Peyer's patch (tissue), 4 donors: Measurements from ENCODE around the gene LCA5L.

ENCODE experiments used
- POLR2A ChIP-seq, 2 donors: fragments of 450-650 bp; IDR thresholded peaks; one replicate each; pipeline ENCODE4 v1.5.1; 2017; ENCODE audit warnings: antibody characterized with exemption in 2 of 2, mild to moderate bottlenecking in 2 of 2, moderate library complexity in 2 of 2
- TF ChIP-seq, protein P1 (sequence below), 6 experiments: fragments of 450-650 bp in 4 of 6; fragments of 200-600 bp in 2 of 6; sonication (generic) in 1 of 6; IDR thresholded peaks; one replicate each; pipeline ENCODE4 v1.5.1; 2017 to 2019; ENCODE audit warnings: antibody characterized with exemption in 6 of 6, mild to moderate bottlenecking in 3 of 6, moderate library complexity in 1 of 6

- TF ChIP-seq, protein P1, sequence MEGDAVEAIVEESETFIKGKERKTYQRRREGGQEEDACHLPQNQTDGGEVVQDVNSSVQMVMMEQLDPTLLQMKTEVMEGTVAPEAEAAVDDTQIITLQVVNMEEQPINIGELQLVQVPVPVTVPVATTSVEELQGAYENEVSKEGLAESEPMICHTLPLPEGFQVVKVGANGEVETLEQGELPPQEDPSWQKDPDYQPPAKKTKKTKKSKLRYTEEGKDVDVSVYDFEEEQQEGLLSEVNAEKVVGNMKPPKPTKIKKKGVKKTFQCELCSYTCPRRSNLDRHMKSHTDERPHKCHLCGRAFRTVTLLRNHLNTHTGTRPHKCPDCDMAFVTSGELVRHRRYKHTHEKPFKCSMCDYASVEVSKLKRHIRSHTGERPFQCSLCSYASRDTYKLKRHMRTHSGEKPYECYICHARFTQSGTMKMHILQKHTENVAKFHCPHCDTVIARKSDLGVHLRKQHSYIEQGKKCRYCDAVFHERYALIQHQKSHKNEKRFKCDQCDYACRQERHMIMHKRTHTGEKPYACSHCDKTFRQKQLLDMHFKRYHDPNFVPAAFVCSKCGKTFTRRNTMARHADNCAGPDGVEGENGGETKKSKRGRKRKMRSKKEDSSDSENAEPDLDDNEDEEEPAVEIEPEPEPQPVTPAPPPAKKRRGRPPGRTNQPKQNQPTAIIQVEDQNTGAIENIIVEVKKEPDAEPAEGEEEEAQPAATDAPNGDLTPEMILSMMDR (IDR thresholded peaks at IDR 0.05): no peak
- no peak for TF ChIP-seq POLR2A (IDR thresholded peaks at IDR 0.05)
Observed at GRCh38 chr21:39481886-39482285, 36.3 kb upstream of the LCA5L start.
